ENCODE data around the gene SIRPA.
A peak's percentile ranks its signal among the peaks of the same experiment; 100 is the strongest.

Gene SIRPA

GRCh38 chr20:1952737-1953530, 57.7 kb downstream of the SIRPA start:
- DNase-seq = no peak

- no peak for DNase-seq
Observed at GRCh38 chr20:1953621-1954020, 58.4 kb downstream of the SIRPA start.

GRCh38 chr20:1955217-1955616, 60.0 kb downstream of the SIRPA start:
- no peak for DNase-seq

GRCh38 chr20:1958426-1958825, 63.2 kb downstream of the SIRPA start:
- no peak for DNase-seq

GRCh38 chr20:1959156-1959555, 63.9 kb downstream of the SIRPA start:
- DNase-seq = no peak

GRCh38 chr20:1961374-1961773, 66.2 kb downstream of the SIRPA start:
- no peak for DNase-seq

GRCh38 chr20:1964061-1964460, 68.9 kb downstream of the SIRPA start:
- DNase-seq = no peak

GRCh38 chr20:1964659-1965405, 69.6 kb downstream of the SIRPA start:
- DNase-seq = no peak

- DNase-seq = peak; percentile 86
Observed at GRCh38 chr20:1965520-1966351, 70.5 kb downstream of the SIRPA start.

- DNase-seq = no peak
Observed at GRCh38 chr20:1968964-1969363, 73.8 kb downstream of the SIRPA start.

- DNase-seq = no peak
Observed at GRCh38 chr20:1971893-1972586, 76.8 kb downstream of the SIRPA start.

GRCh38 chr20:1973601-1974440, 78.6 kb downstream of the SIRPA start:
- DNase-seq = no peak

GRCh38 chr20:1975291-1975690, 80.1 kb downstream of the SIRPA start:
- DNase-seq = no peak

- DNase-seq = no peak
Observed at GRCh38 chr20:1979106-1979778, 84.0 kb downstream of the SIRPA start.

GRCh38 chr20:1982686-1983085, 87.5 kb downstream of the SIRPA start:
- DNase-seq = no peak

- no peak for DNase-seq
Observed at GRCh38 chr20:1983301-1983700, 88.1 kb downstream of the SIRPA start.

- DNase-seq = no peak
Observed at GRCh38 chr20:1987826-1988225, 92.6 kb downstream of the SIRPA start.
